SK-N-MC (cell line): ENCODE measurements around the gene AK5.

Source experiments
- DNase-seq: peaks from one replicate; pipeline ENCODE4 v3.0.0-alpha.2; 2011; ENCODE audit warnings: low read depth, low spot score
- H3K27ac ChIP-seq: fragments of 200-600 bp; sonication (generic); 2 replicates; pipeline ENCODE4 v1.5.1; 2016; ENCODE audit warnings: mixed run types
- H3K36me3 ChIP-seq: fragments of 200-600 bp; sonication (generic); 2 replicates; pipeline ENCODE4 v1.6.1; 2017; ENCODE audit warnings: antibody characterized with exemption, low read length, mixed read lengths; ENCODE audit not compliant: insufficient read depth
- H3K4me3 ChIP-seq: fragments of 200-600 bp; sonication (generic); 2 replicates; pipeline ENCODE4 v1.5.1; 2016
- H3K9ac ChIP-seq: fragments of 200-600 bp; sonication (generic); 2 replicates; pipeline ENCODE4 v1.8.0; 2017; ENCODE audit warnings: mixed run types, mixed read lengths; ENCODE audit not compliant: insufficient read length
- H3K9me3 ChIP-seq: fragments of 200-600 bp; sonication (generic); 2 replicates; pipeline ENCODE4 v1.6.1; 2017; ENCODE audit warnings: low read depth, mild to moderate bottlenecking, antibody characterized with exemption, low read length, moderate library complexity, mixed read lengths
- EZH2 ChIP-seq: fragments of 200-600 bp; sonication (generic); IDR thresholded peaks from one replicate; pipeline ENCODE4 v1.6.1; 2017; ENCODE audit warnings: antibody characterized with exemption
- FOXP2 ChIP-seq: optimal IDR thresholded peaks from 2 replicates; pipeline ENCODE3; 2011; ENCODE audit warnings: mild to moderate bottlenecking, moderate library complexity; ENCODE audit not compliant: insufficient read depth; ENCODE audit errors: extremely low read length, control extremely low read depth
- POLR2AphosphoS5 ChIP-seq: IDR thresholded peaks from 2 replicates; pipeline ENCODE4 v1.6.1; 2012; ENCODE audit warnings: mild to moderate bottlenecking, low read depth, low read length, borderline replicate concordance

The AK5 gene

DNA sequence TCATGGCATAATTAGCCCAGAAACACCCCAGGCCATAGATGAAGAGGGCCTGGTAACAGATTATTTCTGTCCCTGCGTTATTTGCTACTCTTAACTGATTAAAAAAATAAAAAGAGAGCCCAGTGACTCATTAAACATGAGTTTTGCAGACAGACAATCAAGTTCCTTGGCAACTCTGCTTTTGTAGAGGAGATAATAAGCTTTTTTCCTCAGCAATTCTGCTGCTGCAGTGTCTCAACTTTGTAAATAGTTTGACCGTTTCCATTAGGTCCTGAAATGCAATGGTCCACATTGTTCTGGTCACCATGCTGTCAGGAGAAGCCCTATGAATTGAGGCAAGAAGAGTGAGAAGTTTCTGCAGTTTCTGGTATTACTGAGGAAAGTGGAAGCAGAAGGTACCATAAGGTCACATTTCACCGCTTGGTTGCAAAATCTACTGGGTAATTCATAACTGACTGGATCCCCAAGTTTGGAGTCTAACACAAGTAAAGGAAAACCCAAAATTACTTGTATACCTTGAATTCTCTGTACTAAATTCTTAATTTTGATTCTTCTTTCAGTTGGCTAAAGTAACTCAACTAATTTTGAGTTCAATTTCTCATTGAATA is 261.1 kb downstream of the AK5 start:
- Histone ChIP-seq H3K36me3 (no peaks in the 10 kb centered on the region), H3K4me3 (no peak overlapping the region), H3K9me3 (no peaks in the 10 kb centered on the region), H3K27ac (peak overlapping the region; percentile 37), H3K9ac (no peak overlapping the region)
- no peak for DNase-seq
- no peak for TF ChIP-seq FOXP2
- TF ChIP-seq POLR2AphosphoS5 = no peak
- TF ChIP-seq EZH2 = no peak

DNA sequence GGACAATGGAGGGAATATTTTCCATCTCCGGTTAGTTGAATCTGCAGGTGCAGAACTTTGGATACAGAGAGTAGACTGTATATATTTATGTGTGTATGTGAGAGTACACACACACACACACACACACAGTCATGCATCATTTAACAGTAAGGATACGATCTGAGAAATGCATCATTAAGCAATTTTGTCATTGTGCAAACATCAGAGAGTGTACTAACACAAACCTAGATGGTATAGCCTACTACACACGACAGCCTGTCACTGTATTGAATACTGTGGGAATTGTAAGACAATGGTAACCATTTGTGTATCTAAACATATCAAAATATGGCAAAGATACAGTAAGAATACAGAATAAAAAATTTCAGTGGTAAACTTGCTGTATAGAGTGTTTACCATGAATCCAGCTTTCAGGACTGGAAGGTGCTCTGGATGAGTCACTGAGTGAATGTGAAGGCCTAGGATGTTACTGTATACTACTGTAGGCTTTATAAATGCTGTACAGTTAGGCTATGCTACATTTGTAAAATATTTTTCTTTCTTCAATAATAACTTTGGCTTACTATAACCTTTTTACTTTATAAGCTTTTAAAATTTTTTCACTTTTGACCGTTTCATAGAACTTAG is 262.1 kb downstream of the AK5 start:
- Histone ChIP-seq H3K9ac (no peak overlapping the region), H3K9me3 (no peaks in the 10 kb centered on the region), H3K27ac (no peak overlapping the region), H3K36me3 (no peaks in the 10 kb centered on the region), H3K4me3 (no peak overlapping the region)
- DNase-seq = no peak
- TF ChIP-seq FOXP2 = no peak
- no peak for TF ChIP-seq EZH2
- no peak for TF ChIP-seq POLR2AphosphoS5

DNA sequence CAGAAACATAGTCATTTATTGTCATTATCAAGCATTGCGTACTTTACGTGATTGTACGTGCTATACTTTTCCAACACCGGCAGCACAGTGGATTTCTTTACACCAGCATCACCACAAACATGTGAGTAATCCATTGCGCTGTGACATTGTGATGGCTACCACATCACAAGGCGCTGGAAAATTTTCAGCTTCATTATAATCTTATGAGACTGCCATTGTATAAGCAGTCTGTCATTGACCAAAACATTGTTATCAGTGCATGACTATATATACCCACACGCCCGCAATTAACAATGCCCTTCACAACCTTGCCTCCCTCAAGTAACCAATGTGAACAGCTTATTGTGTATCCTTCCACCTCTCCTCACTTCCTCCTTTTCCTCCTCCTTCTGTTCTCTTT is 263.0 kb downstream of the AK5 start:
- no peaks in the 10 kb centered on the region for H3K9me3 ChIP-seq
- no peaks in the 10 kb centered on the region for H3K36me3 ChIP-seq
- no peak overlapping the region for H3K4me3 ChIP-seq
- TF ChIP-seq POLR2AphosphoS5 (no peak), FOXP2 (no peak), EZH2 (no peak)
- H3K27ac ChIP-seq = no peak overlapping the region
- no peak for DNase-seq
- H3K9ac ChIP-seq = no peak overlapping the region

DNA sequence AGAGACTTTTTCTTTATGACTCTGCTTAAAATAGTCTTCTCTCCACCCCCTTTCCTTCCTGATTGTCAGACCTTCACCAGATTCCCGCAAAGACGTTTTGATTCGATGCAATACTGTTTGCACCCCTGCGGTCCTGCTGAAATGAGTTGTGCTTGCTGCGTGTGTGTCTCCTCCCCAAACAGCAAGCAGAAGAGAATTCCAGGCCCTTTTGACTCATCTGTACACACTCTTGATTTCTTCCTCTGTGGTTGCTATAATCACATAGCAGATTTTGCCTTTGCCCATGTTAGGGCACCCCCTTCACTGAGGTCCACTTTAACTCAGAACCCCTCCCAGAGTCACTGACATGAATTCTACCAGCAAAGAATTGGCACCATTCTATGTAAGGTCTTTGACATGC is 264.2 kb downstream of the AK5 start:
- Histone ChIP-seq H3K4me3 (no peak overlapping the region), H3K27ac (0 out of 2 replicates have a peak overlapping the region, but pooled peaks have one; percentile 27), H3K36me3 (no peaks in the 10 kb centered on the region), H3K9me3 (no peaks in the 10 kb centered on the region), H3K9ac (no peak overlapping the region)
- no peak for TF ChIP-seq FOXP2
- TF ChIP-seq EZH2 = no peak
- TF ChIP-seq POLR2AphosphoS5 = no peak
- DNase-seq = no peak

- TF ChIP-seq FOXP2 = no peak
- TF ChIP-seq EZH2 = no peak
- no peaks in the 10 kb centered on the region for H3K9me3 ChIP-seq
- no peak overlapping the region for H3K9ac ChIP-seq
- no peak overlapping the region for H3K4me3 ChIP-seq
- DNase-seq = no peak
- no peak overlapping the region for H3K27ac ChIP-seq
- H3K36me3 ChIP-seq = no peaks in the 10 kb centered on the region
These were observed 265.1 kb downstream of the AK5 start for GRCh38 chr1:77546890-77547289.

DNA sequence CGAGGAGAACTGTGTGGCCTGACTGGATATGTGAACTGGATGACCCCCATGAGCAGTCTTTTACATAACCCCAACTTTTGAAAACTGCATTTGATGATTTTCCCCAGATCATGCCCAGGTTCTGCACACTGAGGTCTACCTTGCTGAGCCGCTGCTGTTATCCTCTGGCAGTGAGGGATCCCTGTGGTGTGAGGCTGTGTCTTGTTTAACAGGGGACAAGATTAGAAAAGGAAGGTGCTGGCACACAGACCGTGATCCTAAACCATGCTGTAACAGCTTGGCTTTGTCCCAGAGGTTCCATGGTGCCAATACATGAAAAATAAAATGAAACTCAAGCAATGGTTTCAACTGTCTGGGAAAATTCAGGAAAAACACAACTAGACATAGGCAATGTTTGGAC is 266.5 kb downstream of the AK5 start:
- DNase-seq = no peak
- TF ChIP-seq POLR2AphosphoS5 = no peak
- TF ChIP-seq EZH2 = no peak
- no peak for TF ChIP-seq FOXP2
- no peak overlapping the region for H3K4me3 ChIP-seq
- no peaks in the 10 kb centered on the region for H3K36me3 ChIP-seq
- H3K9me3 ChIP-seq = no peaks in the 10 kb centered on the region
- no peak overlapping the region for H3K9ac ChIP-seq
- no peak overlapping the region for H3K27ac ChIP-seq

GRCh38 chr1:77550135-77550534 is 268.3 kb downstream of the AK5 start:
- no peak for TF ChIP-seq EZH2
- no peak for TF ChIP-seq POLR2AphosphoS5
- no peak for TF ChIP-seq FOXP2
- H3K9me3 ChIP-seq = no peaks in the 10 kb centered on the region
- no peak overlapping the region for H3K9ac ChIP-seq
- no peak for DNase-seq
- H3K27ac ChIP-seq = no peak overlapping the region
- H3K36me3 ChIP-seq = no peaks in the 10 kb centered on the region
- no peak overlapping the region for H3K4me3 ChIP-seq

DNA sequence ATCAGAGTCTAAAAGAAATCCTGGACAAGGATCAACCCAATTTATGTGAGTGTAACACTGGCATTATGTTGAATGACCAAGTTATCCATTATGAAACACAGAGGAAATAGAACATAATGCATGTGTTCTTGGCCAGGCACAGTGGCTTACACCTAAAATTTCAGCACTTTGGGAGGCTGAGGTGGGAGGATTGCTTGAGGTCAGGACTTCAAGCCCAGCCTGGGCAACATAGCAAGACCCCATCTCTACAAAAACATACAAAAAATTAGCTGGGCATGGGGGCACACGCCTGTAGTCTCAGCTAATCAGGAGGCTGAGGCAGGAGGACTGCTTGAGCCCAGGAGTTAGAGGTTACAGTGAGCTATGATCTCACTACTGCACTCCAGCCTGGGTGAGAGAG is 270.8 kb downstream of the AK5 start:
- no peak overlapping the region for H3K9ac ChIP-seq
- TF ChIP-seq POLR2AphosphoS5 (no peak), FOXP2 (no peak), EZH2 (no peak)
- no peak for DNase-seq
- no peaks in the 10 kb centered on the region for H3K36me3 ChIP-seq
- no peak overlapping the region for H3K27ac ChIP-seq
- no peak overlapping the region for H3K4me3 ChIP-seq
- H3K9me3 ChIP-seq = no peaks in the 10 kb centered on the region
